SK-N-SH (cell line): ENCODE data around the gene NTN5. TPM values are rescaled to one million over a fixed set of nuclear protein-coding genes. Genes with fewer than 3 reads are reported as not detected.
A peak's percentile ranks its signal among the peaks of the same experiment; 100 is the strongest.

Experiments
- CTCF ChIA-PET: fragments of 300-600, 350-600 bp; formaldehyde crosslinking; extraction: SDS; loops from one replicate; lab custom pipeline; 2021; lab: Yijun Ruan, JAX
- POLR2A ChIA-PET: fragments of 350-600 bp; sonication (Branson Sonifier 250); formaldehyde crosslinking; extraction: SDS; loops from one replicate; lab custom pipeline; 2020; ENCODE audit warnings: antibody characterized with exemption, inconsistent platforms; lab: Yijun Ruan, JAX
- DNase-seq: peaks from one replicate; pipeline ENCODE4 v3.0.0; 2012
- H2AFZ ChIP-seq: fragments of 200-600 bp; sonication (generic); 2 replicates; pipeline ENCODE4 v1.8.1; 2016; ENCODE audit warnings: antibody characterized with exemption, mild to moderate bottlenecking, low read depth
- H3F3A ChIP-seq: fragments of 200-600 bp; sonication (generic); replicated peaks from 2 replicates; pipeline ENCODE3; 2016; ENCODE audit warnings: antibody characterized with exemption, mild to moderate bottlenecking; ENCODE audit not compliant: insufficient read depth
- H3K27ac ChIP-seq, 2 experiments: fragments of 200-500 bp in 1 of 2; fragments of 200-600 bp in 1 of 2; sonication (Bioruptor generic) in 1 of 2; sonication (generic), shearing (Covaris generic) in 1 of 2; 2 replicates each; pipeline versions ENCODE4 v1.5.1 to v1.6.1; 2014 to 2016; ENCODE audit warnings: low read depth in 2 of 2, inconsistent platforms in 1 of 2, low read length in 1 of 2, mild to moderate bottlenecking in 1 of 2, mixed read lengths in 1 of 2
- H3K27me3 ChIP-seq: fragments of 200-600 bp; sonication (generic), shearing (Covaris generic); 2 replicates; pipeline ENCODE4 v1.6.1; 2016; ENCODE audit warnings: mixed run types; ENCODE audit not compliant: insufficient read depth
- H3K36me3 ChIP-seq, 2 experiments: fragments of 200-500 bp in 1 of 2; fragments of 200-600 bp in 1 of 2; sonication (Bioruptor generic) in 1 of 2; sonication (generic) in 1 of 2; replicated peaks in 1 of 2; 2 replicates each; pipeline versions ENCODE3 to v1.5.1; 2014 to 2016; ENCODE audit warnings: low read length in 1 of 2, mild to moderate bottlenecking in 1 of 2; ENCODE audit not compliant: insufficient read depth in 2 of 2, control insufficient read depth in 1 of 2
- H3K4me1 ChIP-seq, 2 experiments: fragments of 200-500 bp in 1 of 2; fragments of 200-600 bp in 1 of 2; sonication (Bioruptor generic) in 1 of 2; sonication (generic), shearing (Covaris generic) in 1 of 2; 2 replicates each; pipeline versions ENCODE4 v1.5.1 to v1.6.1; 2014 to 2016; ENCODE audit warnings: low read depth in 1 of 2, low read length in 1 of 2, mixed run types in 1 of 2; ENCODE audit not compliant: insufficient read depth in 2 of 2, control insufficient read depth in 1 of 2
- H3K4me2 ChIP-seq: fragments of 200-600 bp; sonication (generic), shearing (Covaris generic); 2 replicates; pipeline ENCODE4 v1.6.1; 2017; ENCODE audit warnings: mixed run types
- H3K4me3 ChIP-seq, 2 experiments: fragments of 200-500 bp in 1 of 2; fragments of 200-600 bp in 1 of 2; sonication (Bioruptor generic) in 1 of 2; sonication (generic), shearing (Covaris generic) in 1 of 2; 2 replicates each; pipeline versions ENCODE4 v1.5.1 to v1.8.1; 2014 to 2016; ENCODE audit warnings: low read depth in 2 of 2, inconsistent platforms in 1 of 2, low read length in 1 of 2, mild to moderate bottlenecking in 1 of 2, mixed read lengths in 1 of 2, moderate library complexity in 1 of 2
- H3K79me2 ChIP-seq: fragments of 200-600 bp; sonication (generic); 2 replicates; pipeline ENCODE4 v1.8.1; 2017; ENCODE audit warnings: mild to moderate bottlenecking; ENCODE audit not compliant: insufficient read depth
- H3K9ac ChIP-seq: fragments of 200-600 bp; sonication (generic); 2 replicates; pipeline ENCODE4 v1.6.1; 2017; ENCODE audit warnings: mixed run types
- H3K9me2 ChIP-seq: fragments of 200-600 bp; sonication (generic); 2 replicates; pipeline ENCODE4 v1.6.1; 2017; ENCODE audit warnings: mixed run types
- H3K9me3 ChIP-seq: fragments of 200-600 bp; sonication (generic); 2 replicates; pipeline ENCODE4 v1.6.1; 2017; ENCODE audit warnings: mixed run types, mild to moderate bottlenecking, moderate library complexity
- H4K20me1 ChIP-seq: fragments of 200-600 bp; sonication (generic); 2 replicates; pipeline ENCODE4 v1.6.1; 2017; ENCODE audit warnings: mild to moderate bottlenecking, mixed run types; ENCODE audit not compliant: insufficient read depth
- CHD2 ChIP-seq: fragments of 150-350 bp; IDR thresholded peaks from 2 replicates; pipeline ENCODE4 v1.6.1; 2018; ENCODE audit warnings: low read length; ENCODE audit not compliant: partially characterized antibody
- EZH2phosphoT487 ChIP-seq: fragments of 200-600 bp; sonication (generic); IDR thresholded peaks from 2 replicates; pipeline ENCODE4 v1.6.1; 2017; ENCODE audit warnings: low read depth, mixed run types, mild to moderate bottlenecking, antibody characterized with exemption, moderate library complexity, borderline replicate concordance
- FOSL2 ChIP-seq: IDR thresholded peaks from 2 replicates; pipeline ENCODE4 v1.4.0; 2012; ENCODE audit warnings: low read depth, mild to moderate bottlenecking, moderate library complexity, borderline replicate concordance
- FOXM1 ChIP-seq: IDR thresholded peaks from 2 replicates; pipeline ENCODE4 v1.4.0; 2012; ENCODE audit warnings: low read depth, mild to moderate bottlenecking
- GABPA ChIP-seq: IDR thresholded peaks from 2 replicates; pipeline ENCODE4 v1.4.0; 2012; ENCODE audit warnings: low read depth, mild to moderate bottlenecking
- JUND ChIP-seq: IDR thresholded peaks from 2 replicates; pipeline ENCODE4 v1.4.0; 2012
- MEF2A ChIP-seq: IDR thresholded peaks from 2 replicates; pipeline ENCODE4 v1.4.0; 2012; ENCODE audit warnings: low read depth, borderline replicate concordance
- MXI1 ChIP-seq: IDR thresholded peaks from 2 replicates; pipeline ENCODE4 v1.6.1; 2012; ENCODE audit warnings: mild to moderate bottlenecking, low read depth, low read length, improper control_type of control experiment
- NFIC ChIP-seq: IDR thresholded peaks from 2 replicates; pipeline ENCODE4 v1.4.0; 2012; ENCODE audit warnings: borderline replicate concordance
- NRF1 ChIP-seq: IDR thresholded peaks from 2 replicates; pipeline ENCODE4 v1.6.1; 2012; ENCODE audit warnings: low read depth, mild to moderate bottlenecking, low read length
- POLR2AphosphoS5 ChIP-seq: IDR thresholded peaks from 2 replicates; pipeline ENCODE4 v1.6.1; 2012; ENCODE audit warnings: low read depth, low read length
- RCOR1 ChIP-seq: fragments of 150-350 bp; IDR thresholded peaks from 2 replicates; pipeline ENCODE4 v1.6.1; 2017; ENCODE audit warnings: antibody characterized with exemption, low read length
- RXRA ChIP-seq: IDR thresholded peaks from 2 replicates; pipeline ENCODE4 v1.4.0; 2012; ENCODE audit warnings: low read depth, mild to moderate bottlenecking, borderline replicate concordance
- SIN3A ChIP-seq: IDR thresholded peaks from 2 replicates; pipeline ENCODE4 v1.6.1; 2012; ENCODE audit warnings: low read depth, mild to moderate bottlenecking, low read length, moderate library complexity, borderline replicate concordance
- SMC3 ChIP-seq: IDR thresholded peaks from 2 replicates; pipeline ENCODE4 v1.6.1; 2012; ENCODE audit warnings: low read depth, low read length, improper control_type of control experiment
- TAF1 ChIP-seq: IDR thresholded peaks from 2 replicates; pipeline ENCODE4 v1.6.1; 2012; ENCODE audit warnings: low read depth, mild to moderate bottlenecking, low read length, moderate library complexity, borderline replicate concordance
- TCF12 ChIP-seq: IDR thresholded peaks from 2 replicates; pipeline ENCODE4 v1.4.0; 2012
- YY1 ChIP-seq: IDR thresholded peaks from 2 replicates; pipeline ENCODE4 v1.4.0; 2012; ENCODE audit warnings: low read depth, mild to moderate bottlenecking
- ZBTB33 ChIP-seq: IDR thresholded peaks from 2 replicates; pipeline ENCODE4 v1.4.0; 2012; ENCODE audit warnings: low read depth, borderline replicate concordance
- WGBS: methylation state at CpG from one replicate; pipeline ENCODE4 v1.1.6; 2017; ENCODE audit warnings: low lambda C conversion rate; 5-methylcytosine and 5-hydroxymethylcytosine counted together
- polyA plus RNA-seq, 3 experiments: library from polyadenylated mRNA; depleted of rRNA; stranded (reverse); fragments of >200 nt; gene quantifications; 2 replicates each; pipeline ENCODE4 v1.2.3, GENCODE V29; 2012
- TF ChIP-seq, protein P1 (sequence below): IDR thresholded peaks from 2 replicates; pipeline ENCODE4; 2012
- TF ChIP-seq, protein P2 (sequence below): IDR thresholded peaks from 2 replicates; pipeline ENCODE4 v1.6.1; 2012; ENCODE audit warnings: mild to moderate bottlenecking, low read depth, low read length, moderate library complexity
- TF ChIP-seq, protein P3 (sequence below): fragments of 150-350 bp; IDR thresholded peaks from 2 replicates; pipeline ENCODE4 v1.6.1; 2016; ENCODE audit warnings: mild to moderate bottlenecking, low read depth, low read length
- TF ChIP-seq, protein P4 (sequence below): fragments of 150-350 bp; IDR thresholded peaks from 2 replicates; pipeline ENCODE4 v1.6.1; 2017; ENCODE audit warnings: antibody characterized with exemption, low read length, low read depth, borderline replicate concordance
- TF ChIP-seq, protein P5 (sequence below): IDR thresholded peaks from 2 replicates; pipeline ENCODE4 v1.4.0; 2012; ENCODE audit warnings: low read depth

Gene NTN5
- polyA plus RNA-seq, 1 of the 3 experiments (the other 2 are of a cell fraction) = 0.74 TPM

- ChIA-PET CTCF (interaction anchor here (0.6 to 2.6 kb wide), 5 partner anchors 18 to 147 kb away, joined by 3 to 13 read pairs (median 3); no protein-coding TSS in a partner anchor), POLR2A (interaction anchor here (0.7 to 1.7 kb wide), 3 partner anchors 18 to 91 kb away, joined by 3 to 9 read pairs (median 3); no protein-coding TSS in a partner anchor)
- H3K9me2 ChIP-seq = no peaks in the 10 kb centered on the region
- H3K4me2 ChIP-seq = peak overlapping the region; percentile 56
- no peaks in the 10 kb centered on the region for H3K9me3 ChIP-seq
- peak overlapping the region; percentile 62 to 68 for H3K4me3 ChIP-seq
- no peaks in the 10 kb centered on the region for H3K79me2 ChIP-seq
- H3K27me3 ChIP-seq = no peaks in the 10 kb centered on the region
- peak overlapping the region; percentile 87 to 88 for H3K27ac ChIP-seq
- H3F3A ChIP-seq = peaks cover 9% of the 10 kb centered on the region
- 2% methylated on average over 42 of the region's 42 CpGs for WGBS
- peak overlapping the region; percentile 75; the same call in 1 of the 2 replicates for H2AFZ ChIP-seq
- H3K4me1 ChIP-seq = peaks cover 17 to 18% of the 10 kb centered on the region in 2 experiments; a peak in 3 of 4 replicates
- DNase-seq = peak; percentile 96
- peak overlapping the region; percentile 84 for H3K9ac ChIP-seq
- H3K36me3 ChIP-seq = no peaks in the 10 kb centered on the region
- H4K20me1 ChIP-seq = no peaks in the 10 kb centered on the region
- TF ChIP-seq NFIC (no peak), MXI1 (no peak), CHD2 (peak; percentile 85), ZBTB33 (peak; percentile 92), GABPA (no peak; the same call in 1 of the 2 replicates), NRF1 (peak; percentile 80), RXRA (no peak), RCOR1 (no peak), TCF12 (no peak), JUND (no peak), SMC3 (no peak), MEF2A (no peak), YY1 (no peak), FOSL2 (no peak), TAF1 (0 out of 2 replicates have a peak, but pooled peaks have one; percentile 8), POLR2AphosphoS5 (peak; percentile 38; the same call in 1 of the 2 replicates), SIN3A (no peak; the same call in 1 of the 2 replicates), FOXM1 (no peak), EZH2phosphoT487 (no peak)
- TF ChIP-seq, protein P1, sequence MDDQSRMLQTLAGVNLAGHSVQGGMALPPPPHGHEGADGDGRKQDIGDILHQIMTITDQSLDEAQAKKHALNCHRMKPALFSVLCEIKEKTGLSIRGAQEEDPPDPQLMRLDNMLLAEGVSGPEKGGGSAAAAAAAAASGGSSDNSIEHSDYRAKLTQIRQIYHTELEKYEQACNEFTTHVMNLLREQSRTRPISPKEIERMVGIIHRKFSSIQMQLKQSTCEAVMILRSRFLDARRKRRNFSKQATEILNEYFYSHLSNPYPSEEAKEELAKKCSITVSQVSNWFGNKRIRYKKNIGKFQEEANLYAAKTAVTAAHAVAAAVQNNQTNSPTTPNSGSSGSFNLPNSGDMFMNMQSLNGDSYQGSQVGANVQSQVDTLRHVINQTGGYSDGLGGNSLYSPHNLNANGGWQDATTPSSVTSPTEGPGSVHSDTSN = peak; percentile 95
- TF ChIP-seq, protein P2, sequence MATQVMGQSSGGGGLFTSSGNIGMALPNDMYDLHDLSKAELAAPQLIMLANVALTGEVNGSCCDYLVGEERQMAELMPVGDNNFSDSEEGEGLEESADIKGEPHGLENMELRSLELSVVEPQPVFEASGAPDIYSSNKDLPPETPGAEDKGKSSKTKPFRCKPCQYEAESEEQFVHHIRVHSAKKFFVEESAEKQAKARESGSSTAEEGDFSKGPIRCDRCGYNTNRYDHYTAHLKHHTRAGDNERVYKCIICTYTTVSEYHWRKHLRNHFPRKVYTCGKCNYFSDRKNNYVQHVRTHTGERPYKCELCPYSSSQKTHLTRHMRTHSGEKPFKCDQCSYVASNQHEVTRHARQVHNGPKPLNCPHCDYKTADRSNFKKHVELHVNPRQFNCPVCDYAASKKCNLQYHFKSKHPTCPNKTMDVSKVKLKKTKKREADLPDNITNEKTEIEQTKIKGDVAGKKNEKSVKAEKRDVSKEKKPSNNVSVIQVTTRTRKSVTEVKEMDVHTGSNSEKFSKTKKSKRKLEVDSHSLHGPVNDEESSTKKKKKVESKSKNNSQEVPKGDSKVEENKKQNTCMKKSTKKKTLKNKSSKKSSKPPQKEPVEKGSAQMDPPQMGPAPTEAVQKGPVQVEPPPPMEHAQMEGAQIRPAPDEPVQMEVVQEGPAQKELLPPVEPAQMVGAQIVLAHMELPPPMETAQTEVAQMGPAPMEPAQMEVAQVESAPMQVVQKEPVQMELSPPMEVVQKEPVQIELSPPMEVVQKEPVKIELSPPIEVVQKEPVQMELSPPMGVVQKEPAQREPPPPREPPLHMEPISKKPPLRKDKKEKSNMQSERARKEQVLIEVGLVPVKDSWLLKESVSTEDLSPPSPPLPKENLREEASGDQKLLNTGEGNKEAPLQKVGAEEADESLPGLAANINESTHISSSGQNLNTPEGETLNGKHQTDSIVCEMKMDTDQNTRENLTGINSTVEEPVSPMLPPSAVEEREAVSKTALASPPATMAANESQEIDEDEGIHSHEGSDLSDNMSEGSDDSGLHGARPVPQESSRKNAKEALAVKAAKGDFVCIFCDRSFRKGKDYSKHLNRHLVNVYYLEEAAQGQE = no peak
- TF ChIP-seq, protein P3, sequence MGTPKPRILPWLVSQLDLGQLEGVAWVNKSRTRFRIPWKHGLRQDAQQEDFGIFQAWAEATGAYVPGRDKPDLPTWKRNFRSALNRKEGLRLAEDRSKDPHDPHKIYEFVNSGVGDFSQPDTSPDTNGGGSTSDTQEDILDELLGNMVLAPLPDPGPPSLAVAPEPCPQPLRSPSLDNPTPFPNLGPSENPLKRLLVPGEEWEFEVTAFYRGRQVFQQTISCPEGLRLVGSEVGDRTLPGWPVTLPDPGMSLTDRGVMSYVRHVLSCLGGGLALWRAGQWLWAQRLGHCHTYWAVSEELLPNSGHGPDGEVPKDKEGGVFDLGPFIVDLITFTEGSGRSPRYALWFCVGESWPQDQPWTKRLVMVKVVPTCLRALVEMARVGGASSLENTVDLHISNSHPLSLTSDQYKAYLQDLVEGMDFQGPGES = peak; percentile 94
- TF ChIP-seq, protein P4, sequence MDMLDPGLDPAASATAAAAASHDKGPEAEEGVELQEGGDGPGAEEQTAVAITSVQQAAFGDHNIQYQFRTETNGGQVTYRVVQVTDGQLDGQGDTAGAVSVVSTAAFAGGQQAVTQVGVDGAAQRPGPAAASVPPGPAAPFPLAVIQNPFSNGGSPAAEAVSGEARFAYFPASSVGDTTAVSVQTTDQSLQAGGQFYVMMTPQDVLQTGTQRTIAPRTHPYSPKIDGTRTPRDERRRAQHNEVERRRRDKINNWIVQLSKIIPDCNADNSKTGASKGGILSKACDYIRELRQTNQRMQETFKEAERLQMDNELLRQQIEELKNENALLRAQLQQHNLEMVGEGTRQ = no peak
- TF ChIP-seq, protein P5, sequence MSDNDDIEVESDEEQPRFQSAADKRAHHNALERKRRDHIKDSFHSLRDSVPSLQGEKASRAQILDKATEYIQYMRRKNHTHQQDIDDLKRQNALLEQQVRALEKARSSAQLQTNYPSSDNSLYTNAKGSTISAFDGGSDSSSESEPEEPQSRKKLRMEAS = peak; percentile 70; the same call in 1 of the 2 replicates
Measured at GRCh38 chr19:48720613-48721296, 47.9 kb upstream of the NTN5 start.
